GM04503 (cell line): ENCODE results near the gene NR2C2.

Source experiments
- DNase-seq: peaks from one replicate; pipeline ENCODE4 v3.0.0-alpha.2; 2012; ENCODE audit warnings: low read depth

The NR2C2 gene

GRCh38 chr3:15023719-15024118, 76.3 kb downstream of the NR2C2 start:
- no peak for DNase-seq

GRCh38 chr3:15029625-15030024, 82.2 kb downstream of the NR2C2 start:
- DNase-seq = no peak

GRCh38 chr3:15032650-15033049, 85.3 kb downstream of the NR2C2 start:
- no peak for DNase-seq

GRCh38 chr3:15033103-15033502, 85.7 kb downstream of the NR2C2 start:
- DNase-seq = no peak

- DNase-seq = no peak
These were observed 90.9 kb downstream of the NR2C2 start for GRCh38 chr3:15038306-15038705.

GRCh38 chr3:15040844-15041243, 93.5 kb downstream of the NR2C2 start:
- no peak for DNase-seq

- no peak for DNase-seq
These were observed 94.6 kb downstream of the NR2C2 start for GRCh38 chr3:15041950-15042349.

GRCh38 chr3:15042936-15043335, 95.6 kb downstream of the NR2C2 start:
- no peak for DNase-seq

- DNase-seq = no peak
These were observed 96.2 kb downstream of the NR2C2 start for GRCh38 chr3:15043408-15044171.

- DNase-seq = no peak
These were observed 96.9 kb downstream of the NR2C2 start for GRCh38 chr3:15044326-15044725.

GRCh38 chr3:15045667-15046066, 98.3 kb downstream of the NR2C2 start:
- no peak for DNase-seq

GRCh38 chr3:15049584-15049983, 102.2 kb downstream of the NR2C2 start:
- no peak for DNase-seq

GRCh38 chr3:15050405-15051092, 103.2 kb downstream of the NR2C2 start:
- DNase-seq = no peak

- DNase-seq = no peak
These were observed 104.1 kb downstream of the NR2C2 start for GRCh38 chr3:15051531-15051930.

- DNase-seq = no peak
These were observed 105.2 kb downstream of the NR2C2 start for GRCh38 chr3:15052335-15053242.

- DNase-seq = no peak
These were observed 106.2 kb downstream of the NR2C2 start for GRCh38 chr3:15053541-15053940.

- DNase-seq = no peak
These were observed 107.7 kb downstream of the NR2C2 start for GRCh38 chr3:15055019-15055557.

GRCh38 chr3:15056676-15057404, 109.5 kb downstream of the NR2C2 start:
- DNase-seq = no peak

- DNase-seq = no peak
These were observed 112.6 kb downstream of the NR2C2 start for GRCh38 chr3:15060029-15060428.

- no peak for DNase-seq
These were observed 115.9 kb downstream of the NR2C2 start for GRCh38 chr3:15063238-15063637.

GRCh38 chr3:15063656-15064286, 116.4 kb downstream of the NR2C2 start:
- no peak for DNase-seq
